ENCODE data around the gene DQX1.

DNA sequence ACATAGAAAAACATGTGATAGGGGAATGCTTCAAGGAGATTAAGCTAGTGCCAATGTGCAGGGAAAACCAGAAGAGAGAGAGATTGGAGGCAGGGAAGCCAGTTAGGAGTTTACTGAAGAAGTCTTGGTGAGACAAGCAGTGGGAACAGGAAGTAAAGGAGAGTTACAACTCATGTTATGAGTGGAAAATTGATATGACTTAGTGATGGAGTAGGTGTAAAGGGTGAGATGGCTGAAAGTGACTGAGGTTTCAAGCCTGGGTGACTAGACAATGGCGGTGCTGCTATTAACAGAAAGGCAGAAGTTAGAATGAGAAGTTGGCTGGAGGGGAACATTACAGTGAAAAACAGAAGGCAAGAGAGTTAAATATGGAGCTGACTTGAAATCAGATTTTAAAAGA lies 45.0 kb upstream of the DQX1 start:
- TF ChIP-seq ZFP3 (CRISPR knock-in tag; IDR thresholded peaks at IDR 0.05) (no peak), ZC3H10 (CRISPR knock-in tag; IDR thresholded peaks at IDR 0.05) (no peak), TOX (CRISPR knock-in tag; IDR thresholded peaks at IDR 0.05; ENCODE audit: borderline replicate concordance) (no peak), ZNF565 (CRISPR knock-in tag; conservative IDR thresholded peaks at IDR 0.05; ENCODE audit: low read depth) (no peak), ISL1 (CRISPR knock-in tag; IDR thresholded peaks at IDR 0.05) (no peak)
- TF ChIP-seq, protein P1, sequence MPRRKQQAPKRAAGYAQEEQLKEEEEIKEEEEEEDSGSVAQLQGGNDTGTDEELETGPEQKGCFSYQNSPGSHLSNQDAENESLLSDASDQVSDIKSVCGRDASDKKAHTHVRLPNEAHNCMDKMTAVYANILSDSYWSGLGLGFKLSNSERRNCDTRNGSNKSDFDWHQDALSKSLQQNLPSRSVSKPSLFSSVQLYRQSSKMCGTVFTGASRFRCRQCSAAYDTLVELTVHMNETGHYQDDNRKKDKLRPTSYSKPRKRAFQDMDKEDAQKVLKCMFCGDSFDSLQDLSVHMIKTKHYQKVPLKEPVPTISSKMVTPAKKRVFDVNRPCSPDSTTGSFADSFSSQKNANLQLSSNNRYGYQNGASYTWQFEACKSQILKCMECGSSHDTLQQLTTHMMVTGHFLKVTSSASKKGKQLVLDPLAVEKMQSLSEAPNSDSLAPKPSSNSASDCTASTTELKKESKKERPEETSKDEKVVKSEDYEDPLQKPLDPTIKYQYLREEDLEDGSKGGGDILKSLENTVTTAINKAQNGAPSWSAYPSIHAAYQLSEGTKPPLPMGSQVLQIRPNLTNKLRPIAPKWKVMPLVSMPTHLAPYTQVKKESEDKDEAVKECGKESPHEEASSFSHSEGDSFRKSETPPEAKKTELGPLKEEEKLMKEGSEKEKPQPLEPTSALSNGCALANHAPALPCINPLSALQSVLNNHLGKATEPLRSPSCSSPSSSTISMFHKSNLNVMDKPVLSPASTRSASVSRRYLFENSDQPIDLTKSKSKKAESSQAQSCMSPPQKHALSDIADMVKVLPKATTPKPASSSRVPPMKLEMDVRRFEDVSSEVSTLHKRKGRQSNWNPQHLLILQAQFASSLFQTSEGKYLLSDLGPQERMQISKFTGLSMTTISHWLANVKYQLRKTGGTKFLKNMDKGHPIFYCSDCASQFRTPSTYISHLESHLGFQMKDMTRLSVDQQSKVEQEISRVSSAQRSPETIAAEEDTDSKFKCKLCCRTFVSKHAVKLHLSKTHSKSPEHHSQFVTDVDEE (CRISPR knock-in tag; IDR thresholded peaks at IDR 0.05), result no peak

All from SK-N-SH treated with all-trans-retinoic acid at 6 μM for 48 hours (cell line).